Suprapubic skin (tissue), 4 donors: ENCODE results near the gene IFIH1.
A peak's percentile ranks its signal among the peaks of the same experiment; 100 is the strongest.

ENCODE experiments used
- CTCF ChIP-seq, 2 donors: fragments of 200-600 bp in 1 of 2; fragments of 450-650 bp in 1 of 2; sonication (generic) in 1 of 2; IDR thresholded peaks; one replicate each; pipeline ENCODE4 v1.5.1; 2016 to 2019; ENCODE audit warnings: antibody characterized with exemption in 2 of 2, mild to moderate bottlenecking in 1 of 2, moderate library complexity in 1 of 2
- EP300 ChIP-seq: sonication (generic); formaldehyde crosslinking; IDR thresholded peaks from one replicate; pipeline ENCODE4 v1.6.1; 2017; ENCODE audit warnings: antibody characterized with exemption
- POLR2A ChIP-seq, 2 donors: fragments of 450-650 bp; IDR thresholded peaks; one replicate each; pipeline ENCODE4 v1.6.1; 2017; ENCODE audit warnings: antibody characterized with exemption in 2 of 2, mild to moderate bottlenecking in 2 of 2, moderate library complexity in 2 of 2
- POLR2AphosphoS5 ChIP-seq, 3 donors: sonication (generic); formaldehyde crosslinking; IDR thresholded peaks; one replicate each; pipeline ENCODE4 v1.6.1; 2017; ENCODE audit warnings: antibody characterized with exemption in 3 of 3

GRCh38 chr2:162244541-162245031, 73.9 kb downstream of the IFIH1 start:
- no peak for TF ChIP-seq CTCF (IDR thresholded peaks at IDR 0.05)
- TF ChIP-seq POLR2A (IDR thresholded peaks at IDR 0.05) = no peak
- TF ChIP-seq EP300 = no peak
- peak in 2 of 3 donors; percentile 51 to 68 for TF ChIP-seq POLR2AphosphoS5 (IDR thresholded peaks at IDR 0.05)
